ENCODE data around the gene NMD3. TPM values are rescaled to one million over a fixed set of nuclear protein-coding genes. Genes with fewer than 3 reads are reported as not detected.

Gene NMD3
- total and polyA plus RNA-seq, 8 donors, result 15.7 to 54.5 (median 41.1) TPM

- no peak for ATAC-seq
- DNase-seq, result no peak
- no peak for FAIRE-seq
- no peaks in the 10 kb centered on the region for H3K36me3 ChIP-seq
- 78 to 89% methylated on average over 5 of the region's 5 CpGs for WGBS, 2 donors
- no peak for TF ChIP-seq CTCF (IDR thresholded peaks at IDR 0.05)
- peaks cover 0 to 2% (median 0%) of the 10 kb centered on the region in 4 donors for H3K27me3 ChIP-seq
- H3K4me1 ChIP-seq, result peaks cover 0 to 3% (median 0%) of the 10 kb centered on the region in 3 donors
- no peak overlapping the region for H3K27ac ChIP-seq
- H3K4me3 ChIP-seq, result no peak overlapping the region
- intact Hi-C loops (cut with DNase I), result no loop called here
- H3K9me3 ChIP-seq, result no peaks in the 10 kb centered on the region
Observed at GRCh38 chr3:161217496-161217895, 3.6 kb upstream of the NMD3 start.

GRCh38 chr3:161219495-161219894 lies 1.6 kb upstream of the NMD3 start:
- no peak for ATAC-seq
- H3K4me1 ChIP-seq, result peaks cover 5 to 21% (median 18%) of the 10 kb centered on the region in 3 donors
- H3K36me3 ChIP-seq, result no peaks in the 10 kb centered on the region
- no peak overlapping the region for H3K27ac ChIP-seq
- intact Hi-C loops (cut with DNase I), result no loop called here
- WGBS, 2 donors, result 90 to 91% methylated on average over 4 of the region's 4 CpGs
- H3K4me3 ChIP-seq, result no peak overlapping the region
- peaks cover 0 to 2% (median 0%) of the 10 kb centered on the region in 4 donors for H3K27me3 ChIP-seq
- TF ChIP-seq CTCF (IDR thresholded peaks at IDR 0.05), result no peak
- H3K9me3 ChIP-seq, result no peaks in the 10 kb centered on the region
- no peak for FAIRE-seq
- DNase-seq, result no peak

GRCh38 chr3:161221806-161222600 lies 892 bp downstream of the NMD3 start:
- Histone ChIP-seq H3K27ac (peak overlapping the region; percentile 86 to 94 (median 92)), H3K9me3 (no peaks in the 10 kb centered on the region), H3K36me3 (no peaks in the 10 kb centered on the region), H3K27me3 (no peaks in the 10 kb centered on the region), H3K4me3 (peak overlapping the region; percentile 78 to 95 (median 92)), H3K4me1 (peaks cover 5 to 38% (median 29%) of the 10 kb centered on the region in 3 donors)
- ATAC-seq, result peak in 3 of 4 donors; percentile 43 to 50 (median 48)
- DNase-seq, result peak in 1 of 6 donors; percentile 59
- FAIRE-seq, result no peak
- intact Hi-C loops (cut with DNase I), result no loop called here
- WGBS, 2 donors, result 3 to 5% methylated on average over 19 of the region's 19 CpGs
- no peak for TF ChIP-seq CTCF (IDR thresholded peaks at IDR 0.05)

- DNase-seq, result no peak
- intact Hi-C loops (cut with DNase I), result no loop called here
- no peaks in the 10 kb centered on the region for H3K27me3 ChIP-seq
- H3K36me3 ChIP-seq, result no peaks in the 10 kb centered on the region
- ATAC-seq, result no peak
- no peaks in the 10 kb centered on the region for H3K9me3 ChIP-seq
- peaks cover 5 to 38% (median 29%) of the 10 kb centered on the region in 3 donors for H3K4me1 ChIP-seq
- H3K27ac ChIP-seq, result peak overlapping the region in 1 of 4 donors; percentile 6
- TF ChIP-seq CTCF (IDR thresholded peaks at IDR 0.05), result no peak
- no peak for FAIRE-seq
- peak overlapping the region in 2 of 4 donors; percentile 91 to 95 for H3K4me3 ChIP-seq
- 12 to 20% methylated on average over 2 of the region's 2 CpGs for WGBS, 2 donors
Observed at GRCh38 chr3:161222662-161223061, 1.6 kb downstream of the NMD3 start.

- no peak for FAIRE-seq
- intact Hi-C loops (cut with DNase I), result no loop called here
- Histone ChIP-seq H3K27me3 (no peaks in the 10 kb centered on the region), H3K27ac (peak overlapping the region in 1 of 4 donors; percentile 26), H3K9me3 (no peaks in the 10 kb centered on the region), H3K4me3 (peak overlapping the region in 1 of 4 donors; percentile 0), H3K36me3 (no peaks in the 10 kb centered on the region), H3K4me1 (peaks cover 5 to 46% (median 29%) of the 10 kb centered on the region in 3 donors)
- no peak for TF ChIP-seq CTCF (IDR thresholded peaks at IDR 0.05)
- DNase-seq, result peak in 1 of 6 donors; percentile 11
- WGBS, 2 donors, result 38 to 44% methylated on average over 8 of the region's 8 CpGs
- peak in 2 of 4 donors; percentile 18 to 26 for ATAC-seq
Observed at GRCh38 chr3:161224786-161225185, 3.7 kb downstream of the NMD3 start.
